Measurements from ENCODE around the gene MAPRE2. TPM values are rescaled to one million over a fixed set of nuclear protein-coding genes. Genes with fewer than 3 reads are reported as not detected.
"Not testable (repeated sequence)": the region's sequence is repeated elsewhere in the genome, so short reads cannot be mapped to it uniquely, and the experiment has no call there.

Gene MAPRE2
- total RNA-seq, 1 experiment from 2014 or later, result 14.8 TPM

DNA sequence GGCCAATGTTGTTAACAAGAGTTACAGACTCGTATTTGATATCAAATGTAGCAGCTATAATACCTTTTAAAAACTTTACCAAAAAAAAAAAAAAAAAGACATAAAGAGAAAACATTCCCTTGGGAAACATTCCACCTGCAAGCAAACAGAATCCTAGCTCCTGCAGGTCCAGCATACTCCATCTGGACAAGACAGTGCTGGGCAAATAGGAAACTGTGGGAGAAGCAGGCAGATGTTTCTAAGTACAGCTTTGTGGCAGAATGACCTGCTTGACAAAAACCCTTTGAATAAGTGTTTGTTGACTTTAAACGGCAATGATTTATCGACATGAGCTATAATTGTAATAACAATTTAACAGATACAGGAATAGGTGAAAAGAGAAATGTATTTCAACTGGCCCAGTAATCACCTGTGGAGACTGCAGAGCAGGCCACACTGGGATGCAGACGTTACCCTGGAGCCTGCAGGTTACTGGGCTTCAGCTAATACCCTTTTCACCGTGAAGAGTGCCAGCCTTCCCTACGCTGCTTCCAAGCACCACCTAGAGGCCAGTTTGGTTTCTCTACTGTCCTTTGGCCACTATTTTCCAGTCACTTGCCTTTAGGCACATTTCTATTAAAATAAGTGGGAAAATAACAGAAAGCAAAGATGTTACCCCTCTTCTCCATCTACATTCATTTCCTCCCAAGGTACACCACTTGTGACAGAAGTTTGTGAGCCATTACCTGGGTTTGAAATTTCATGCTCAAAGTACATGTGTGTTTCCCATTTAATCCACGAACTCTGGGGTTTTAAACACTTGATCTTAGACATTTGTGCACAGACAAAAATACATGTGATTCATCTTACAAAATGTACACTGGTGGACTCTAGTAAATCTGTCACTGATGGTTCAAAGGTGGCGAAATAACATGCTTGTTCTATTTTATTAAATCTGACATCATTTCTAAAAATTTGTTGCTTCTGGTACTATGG is 102.7 kb downstream of the MAPRE2 start:
- peak; percentile 40 for DNase-seq (ENCODE audit: low read depth)

DNA sequence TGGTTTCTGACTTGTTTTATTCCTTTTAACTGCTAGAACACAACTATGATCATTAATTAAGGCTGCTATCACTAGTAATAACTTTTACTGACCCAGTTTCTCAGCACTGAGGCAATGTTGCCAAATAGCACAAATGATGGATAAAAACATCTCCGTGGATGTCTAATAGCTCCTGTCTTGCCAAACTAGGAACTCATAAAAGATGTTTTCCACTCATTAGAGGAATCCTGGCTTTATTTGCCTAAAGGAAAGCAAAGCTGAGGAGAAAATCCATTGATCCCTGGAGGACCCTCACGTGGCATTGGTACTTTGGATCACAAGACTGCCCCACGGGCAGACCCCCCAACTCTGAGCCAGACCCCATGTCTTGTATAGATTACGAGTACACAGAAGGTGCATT is 103.5 kb downstream of the MAPRE2 start:
- DNase-seq (ENCODE audit: low read depth), result no peak

DNA sequence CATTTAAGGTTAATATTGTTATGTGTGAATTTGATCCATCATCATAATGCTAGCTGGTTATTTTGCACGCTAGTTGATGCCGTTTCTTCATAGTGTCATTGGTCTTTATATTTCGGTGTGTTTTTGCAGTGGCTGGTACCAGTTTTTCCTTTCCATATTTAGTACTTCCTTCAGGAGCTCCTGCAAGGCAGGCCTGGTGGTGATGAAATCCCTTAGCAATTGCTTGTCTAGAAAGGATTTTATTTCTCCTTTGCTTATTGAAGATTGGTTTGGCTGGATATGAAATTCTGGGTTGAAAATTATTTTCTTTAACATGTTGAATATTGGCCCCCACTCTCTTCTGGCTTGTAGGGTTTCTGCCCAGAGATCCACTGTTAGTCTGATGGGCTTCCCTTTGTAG is 109.0 kb downstream of the MAPRE2 start:
- not testable (repeated sequence) for DNase-seq (ENCODE audit: low read depth)

DNA sequence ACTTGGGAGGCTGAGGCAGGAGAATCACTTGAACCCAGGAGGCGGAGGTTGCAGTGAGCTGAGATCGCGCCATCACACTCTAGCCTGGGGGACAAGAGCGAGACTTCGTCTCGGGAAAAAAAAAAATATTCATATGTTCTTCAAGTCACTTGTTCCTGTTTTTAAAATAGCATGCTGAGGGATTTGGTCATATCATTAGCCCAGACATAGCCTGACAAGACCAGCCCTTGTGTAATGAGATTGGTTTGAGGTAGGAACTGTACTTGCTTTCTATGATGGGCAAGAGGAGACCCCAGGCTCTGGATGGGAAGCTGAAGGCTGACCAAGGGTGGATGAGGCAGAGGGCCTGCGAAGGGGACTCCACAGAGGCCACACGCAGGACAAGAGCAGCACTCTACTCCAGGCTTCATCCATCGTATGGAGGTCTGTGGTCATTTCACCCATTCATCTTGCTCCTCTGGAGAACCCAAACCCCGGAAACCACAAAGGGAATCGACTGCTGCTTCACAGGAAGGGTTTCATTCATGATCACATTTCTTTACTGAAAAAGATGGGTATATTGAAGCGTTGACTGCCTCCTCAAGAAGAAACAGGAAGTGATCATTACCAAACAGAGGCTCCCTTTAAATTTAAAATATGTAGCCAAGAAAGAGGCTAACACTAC is 112.5 kb downstream of the MAPRE2 start:
- peak; percentile 14 for DNase-seq (ENCODE audit: low read depth)

DNA sequence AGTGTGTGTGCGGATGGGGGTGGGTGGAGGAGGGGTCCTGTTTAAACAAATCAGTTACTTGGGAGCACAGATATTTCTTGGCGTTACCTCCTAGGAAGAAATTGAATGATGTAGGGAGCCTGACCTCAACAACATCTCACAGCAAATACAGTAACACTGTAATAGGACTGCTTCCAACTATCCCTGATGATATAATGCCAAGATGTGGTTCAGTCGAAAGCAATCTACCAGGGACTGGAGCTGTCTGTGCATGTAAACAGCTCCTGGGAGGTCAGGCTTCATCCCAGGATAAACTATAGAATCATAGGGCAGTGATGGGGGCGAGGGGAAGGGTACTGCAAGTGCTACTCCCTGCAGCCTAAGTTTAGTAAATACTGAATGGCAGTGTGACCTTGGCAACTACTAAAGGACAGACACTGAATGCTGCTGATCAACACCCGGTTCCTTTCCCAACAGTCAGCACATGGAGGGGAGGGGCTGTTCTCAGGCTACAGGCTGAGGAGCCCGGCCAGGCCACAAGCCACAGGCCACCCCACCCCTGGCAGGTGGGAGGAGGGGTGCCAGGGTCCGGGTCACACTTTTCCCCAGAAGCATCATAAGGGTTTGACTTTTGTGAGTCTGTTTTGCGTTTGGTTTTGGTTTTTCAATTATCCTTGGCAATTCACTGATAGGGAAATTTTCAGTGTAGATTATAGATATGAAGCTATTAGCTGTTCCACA is 114.3 kb downstream of the MAPRE2 start:
- no peak for DNase-seq (ENCODE audit: low read depth)

DNA sequence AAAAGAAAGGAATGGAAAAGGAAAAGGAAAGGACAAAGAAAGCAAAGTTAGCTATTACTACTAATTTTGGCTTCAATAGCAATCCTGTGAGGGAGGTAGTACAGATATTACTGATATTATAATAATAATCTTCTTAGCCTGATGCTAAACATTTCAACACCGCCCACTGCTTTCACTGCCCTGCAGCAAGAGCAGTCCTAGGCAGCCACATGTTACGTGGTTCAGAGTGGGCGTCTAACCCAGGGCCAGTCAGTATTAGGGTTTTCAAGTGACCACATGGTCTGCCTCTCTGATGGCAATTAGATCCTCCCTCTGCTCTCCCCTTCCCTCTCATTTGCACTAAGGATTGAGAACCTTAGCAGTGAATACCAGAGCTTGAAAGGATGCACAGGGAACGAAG is 116.0 kb downstream of the MAPRE2 start:
- no peak for DNase-seq (ENCODE audit: low read depth)

DNA sequence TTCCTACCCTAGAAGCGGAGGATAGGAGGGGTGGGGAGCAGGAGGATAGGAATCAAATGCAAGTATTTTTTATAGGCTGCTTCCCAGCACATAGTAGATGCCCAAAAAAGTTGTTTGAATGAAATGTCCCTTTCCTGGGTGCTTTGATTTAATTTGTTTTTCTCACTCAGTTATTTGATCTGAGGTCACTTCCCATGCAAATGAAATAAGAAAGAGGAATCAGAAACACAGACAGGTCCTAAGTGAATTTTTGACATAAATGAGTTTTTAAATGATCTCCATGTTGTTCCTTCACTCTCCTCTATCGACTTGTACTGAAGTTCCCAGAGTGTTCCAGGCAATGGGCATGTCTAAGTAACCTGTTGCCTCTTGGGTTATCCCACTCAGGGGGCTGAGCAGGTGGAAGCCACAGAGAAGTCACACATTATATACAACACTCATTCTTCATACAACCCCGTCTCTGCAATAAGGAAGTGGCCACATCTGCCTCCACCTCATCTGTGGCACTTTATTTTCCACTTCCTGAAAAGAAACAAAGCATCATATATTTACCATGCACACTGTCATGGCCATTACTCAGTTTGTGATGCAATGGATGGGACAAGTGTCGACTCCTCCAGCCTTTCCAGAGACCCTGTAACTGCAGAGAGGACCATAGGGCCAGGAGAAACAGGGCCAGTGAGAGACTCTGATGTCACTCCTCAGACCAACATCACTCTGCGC is 117.7 kb downstream of the MAPRE2 start:
- DNase-seq (ENCODE audit: low read depth), result no peak

DNA sequence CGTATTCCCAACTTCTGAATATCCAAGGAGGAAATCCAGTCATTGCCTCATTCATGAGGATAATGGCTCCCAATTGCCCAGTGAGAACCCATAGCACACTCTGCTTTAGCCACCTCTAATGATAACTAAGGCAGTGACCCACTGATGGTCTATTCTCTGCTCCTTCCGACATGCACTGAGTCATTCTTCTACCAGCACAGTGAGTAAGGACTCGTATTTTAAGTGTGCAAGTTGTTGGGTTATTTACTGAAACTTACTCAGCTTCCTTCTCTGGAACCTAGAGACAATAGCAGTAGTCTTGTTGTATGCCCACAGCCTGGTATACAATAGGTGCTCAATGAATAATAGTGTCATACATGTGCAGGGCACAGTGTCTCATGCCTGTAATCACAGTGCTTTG is 118.6 kb downstream of the MAPRE2 start:
- peak; percentile 52 for DNase-seq (ENCODE audit: low read depth)

DNA sequence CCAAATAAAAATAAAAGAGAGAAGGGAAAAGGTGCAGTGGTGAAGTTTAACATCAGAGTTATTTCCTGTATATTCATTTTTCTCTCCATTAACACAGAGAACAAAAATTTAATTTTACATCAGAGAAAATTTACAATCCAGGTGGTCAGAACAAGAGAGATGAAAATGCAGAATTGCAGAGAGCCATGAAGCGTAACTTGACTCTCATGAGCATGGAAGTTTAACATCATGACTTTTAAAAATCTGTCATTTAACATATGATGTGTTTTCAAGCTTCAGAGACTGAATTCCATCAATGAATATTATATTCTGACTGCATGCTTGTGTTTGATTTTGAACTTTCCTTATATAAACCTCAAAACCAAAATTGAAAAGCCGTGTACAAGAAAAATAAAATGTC is 120.3 kb downstream of the MAPRE2 start:
- no peak for DNase-seq (ENCODE audit: low read depth)

DNA sequence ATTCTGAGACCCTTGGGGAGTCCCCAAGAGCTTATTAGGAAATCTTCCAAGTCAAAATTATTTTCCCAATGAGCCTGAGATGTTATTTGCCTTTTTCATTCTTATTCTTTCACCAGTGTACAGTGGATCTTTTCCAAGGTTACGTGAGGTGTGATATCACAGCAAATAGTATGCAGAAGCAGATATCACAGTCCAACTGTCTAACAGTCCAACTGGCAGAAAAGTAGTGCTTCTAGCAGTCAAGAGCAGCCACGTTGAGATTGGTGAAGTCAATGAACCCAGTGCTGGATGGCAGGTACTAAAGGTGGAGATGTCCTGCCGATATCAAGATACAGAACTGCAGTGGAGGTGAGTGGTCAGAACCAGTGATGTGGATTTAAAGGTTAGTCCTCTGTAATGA is 120.7 kb downstream of the MAPRE2 start:
- DNase-seq (ENCODE audit: low read depth), result no peak

DNA sequence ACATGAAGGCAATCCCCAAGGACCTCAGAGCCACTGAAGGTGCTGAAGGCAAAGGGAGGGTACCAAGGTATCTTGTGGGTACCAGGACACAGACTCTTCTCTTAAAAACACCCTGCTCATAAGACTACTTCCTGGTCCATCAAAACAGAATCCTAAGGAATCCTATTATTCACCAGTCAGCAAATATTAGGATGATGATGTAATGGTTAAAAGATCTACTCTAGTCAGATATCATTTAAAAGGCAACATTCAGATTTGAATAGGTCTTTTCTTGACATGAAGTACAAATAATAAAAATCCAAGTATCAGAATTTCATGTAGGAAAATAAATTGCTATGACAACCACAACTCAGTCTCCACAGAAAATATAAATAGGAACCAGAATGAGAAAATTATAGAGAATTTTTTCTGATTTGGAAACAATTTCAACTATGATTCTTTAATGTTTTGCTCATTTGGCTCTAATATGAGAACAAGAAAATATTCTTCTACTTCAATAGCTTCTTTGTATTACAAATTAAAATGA is 121.9 kb downstream of the MAPRE2 start:
- DNase-seq (ENCODE audit: low read depth), result no peak

DNA sequence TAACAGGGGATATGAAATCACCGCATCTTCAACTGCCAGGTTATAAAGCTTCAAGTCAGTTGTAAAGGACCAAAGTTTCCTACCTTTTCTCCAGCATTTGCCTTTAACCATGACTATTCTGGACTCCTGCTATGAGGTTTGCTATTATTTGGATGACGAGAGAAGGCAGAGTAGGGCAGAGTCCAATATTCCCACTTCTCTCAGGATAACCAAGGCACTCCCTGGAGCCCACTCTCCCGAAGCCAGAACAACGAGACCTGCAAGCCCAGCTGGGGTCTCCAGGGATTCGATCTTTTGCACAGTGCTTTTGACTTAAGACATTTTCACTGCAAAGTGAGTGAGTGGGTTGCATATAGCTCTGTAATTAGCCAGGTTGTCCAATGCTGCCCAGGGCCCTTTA is 122.5 kb downstream of the MAPRE2 start:
- DNase-seq (ENCODE audit: low read depth), result no peak

DNA sequence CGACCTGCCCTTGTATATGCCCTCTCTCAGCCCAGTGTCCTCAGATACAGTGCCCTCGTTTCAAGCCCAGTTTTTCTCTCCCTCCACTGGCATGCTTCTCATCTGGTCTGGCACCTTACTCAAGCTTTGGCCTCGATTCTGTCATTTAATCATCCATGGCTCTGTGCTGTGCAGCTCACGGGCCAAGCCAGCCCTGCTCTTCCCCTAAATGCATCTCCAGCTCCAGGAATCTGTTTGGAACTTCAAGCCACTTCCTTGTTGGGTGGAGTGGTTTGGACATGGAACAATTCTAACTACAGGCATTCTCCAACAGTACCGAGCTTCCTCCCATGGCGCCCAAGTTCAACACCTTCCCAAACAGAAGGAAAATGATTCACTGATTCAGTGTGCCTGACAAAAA is 122.9 kb downstream of the MAPRE2 start:
- DNase-seq (ENCODE audit: low read depth), result no peak

DNA sequence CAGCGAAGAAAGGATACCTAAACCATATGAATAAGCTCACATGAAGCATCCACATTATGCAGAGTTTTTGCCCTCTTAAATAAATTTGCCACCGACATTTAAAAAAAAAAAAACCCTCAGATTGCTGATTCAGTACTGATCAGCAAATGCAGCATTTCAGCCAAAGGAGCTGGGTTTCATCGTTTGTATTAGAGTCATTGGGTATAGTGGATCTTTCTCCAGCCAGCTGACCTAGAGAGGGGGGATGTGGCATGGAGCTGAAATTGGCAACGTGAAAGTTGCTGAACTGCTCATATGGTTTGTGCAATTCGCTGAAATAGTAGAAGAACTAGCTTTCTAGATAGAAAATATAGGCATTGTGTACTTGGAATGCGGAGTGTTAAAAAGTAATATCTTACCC is 126.1 kb downstream of the MAPRE2 start:
- DNase-seq (ENCODE audit: low read depth), result no peak

DNA sequence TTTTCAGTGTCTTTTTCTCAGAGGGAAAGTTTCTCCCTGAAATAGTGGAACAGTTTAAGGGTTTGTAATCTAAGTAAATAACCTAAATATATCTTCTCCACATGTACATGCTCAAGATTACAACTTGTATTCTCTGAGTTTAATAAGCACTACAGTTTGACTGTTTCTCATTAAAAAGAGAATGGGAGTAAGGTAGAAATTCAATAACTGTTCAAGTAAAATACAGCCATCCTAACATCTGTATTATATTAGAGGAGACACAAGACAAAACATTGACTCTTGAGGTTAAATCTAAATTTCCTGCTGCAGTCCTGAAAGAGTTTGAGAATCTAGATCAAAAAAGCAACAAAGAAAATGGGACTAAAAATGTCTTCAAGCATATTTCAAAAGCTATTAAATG is 126.6 kb downstream of the MAPRE2 start:
- no peak for DNase-seq (ENCODE audit: low read depth)

DNA sequence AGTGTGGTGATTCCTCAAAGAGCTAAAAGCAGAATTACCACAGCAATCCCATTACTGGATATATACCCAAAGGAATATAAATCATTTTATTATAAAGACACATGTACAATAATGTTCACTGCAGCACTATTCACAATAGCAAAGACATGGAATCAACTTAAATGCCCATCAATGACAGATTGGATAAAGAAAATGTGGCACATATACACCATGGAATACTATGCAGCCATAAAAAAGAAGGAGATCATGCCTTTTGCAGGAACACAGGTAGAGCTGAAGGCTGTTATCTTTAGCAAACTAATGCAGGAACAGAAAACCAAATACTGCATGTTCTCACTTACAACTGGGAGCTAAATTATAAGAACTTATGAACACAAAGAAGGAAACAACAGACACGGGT is 129.1 kb downstream of the MAPRE2 start:
- not testable (repeated sequence) for DNase-seq (ENCODE audit: low read depth)

DNA sequence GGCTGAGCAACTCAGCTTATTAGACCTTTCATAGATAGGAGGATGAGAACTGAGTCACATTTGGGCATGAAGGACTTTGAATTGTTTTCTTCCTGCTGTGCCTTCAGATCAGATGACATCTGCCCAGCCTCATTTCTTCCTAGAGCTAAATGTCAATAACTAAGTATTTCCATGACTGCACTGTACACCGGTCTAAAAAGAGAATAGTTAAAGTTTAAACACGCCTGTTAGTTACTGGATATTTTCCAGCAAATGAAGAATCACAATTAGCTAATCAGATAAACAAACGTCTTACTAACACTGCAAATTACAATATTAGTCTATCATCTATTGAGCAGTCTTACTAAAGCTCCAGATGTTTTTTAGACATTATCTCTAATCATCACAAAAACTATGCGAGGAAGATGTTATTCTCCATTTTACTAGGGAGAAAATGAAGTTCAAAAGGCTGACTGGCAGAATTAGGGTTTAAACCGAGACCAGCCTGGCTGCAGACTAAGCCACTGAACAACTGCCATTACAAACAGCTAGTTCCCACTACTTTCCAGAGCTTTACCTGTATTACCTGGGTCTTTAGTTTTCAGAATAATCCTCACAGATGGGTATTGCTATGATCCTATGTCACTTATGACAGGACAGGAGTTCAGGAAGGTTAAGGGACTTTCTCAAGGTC is 130.2 kb downstream of the MAPRE2 start:
- no peak for DNase-seq (ENCODE audit: low read depth)

DNA sequence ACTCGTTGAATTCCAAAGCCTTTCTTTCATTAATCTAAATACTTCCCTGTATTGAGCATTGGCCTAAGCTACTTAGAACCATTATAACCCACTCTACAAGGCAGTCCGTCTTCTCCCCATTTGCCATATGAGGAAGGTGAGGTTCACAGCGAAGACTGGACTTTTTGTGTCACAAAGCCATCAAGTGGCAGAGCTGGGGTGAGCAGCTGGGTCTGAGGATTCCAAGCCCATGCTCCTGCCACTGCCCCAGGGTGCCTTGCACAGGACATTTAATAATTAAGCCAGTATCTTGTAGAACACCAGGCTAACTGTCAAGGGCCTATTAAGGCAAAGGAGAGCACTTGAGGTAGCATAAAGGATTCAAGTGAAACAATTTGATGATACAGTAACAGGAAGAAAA is 130.8 kb downstream of the MAPRE2 start:
- no peak for DNase-seq (ENCODE audit: low read depth)

DNA sequence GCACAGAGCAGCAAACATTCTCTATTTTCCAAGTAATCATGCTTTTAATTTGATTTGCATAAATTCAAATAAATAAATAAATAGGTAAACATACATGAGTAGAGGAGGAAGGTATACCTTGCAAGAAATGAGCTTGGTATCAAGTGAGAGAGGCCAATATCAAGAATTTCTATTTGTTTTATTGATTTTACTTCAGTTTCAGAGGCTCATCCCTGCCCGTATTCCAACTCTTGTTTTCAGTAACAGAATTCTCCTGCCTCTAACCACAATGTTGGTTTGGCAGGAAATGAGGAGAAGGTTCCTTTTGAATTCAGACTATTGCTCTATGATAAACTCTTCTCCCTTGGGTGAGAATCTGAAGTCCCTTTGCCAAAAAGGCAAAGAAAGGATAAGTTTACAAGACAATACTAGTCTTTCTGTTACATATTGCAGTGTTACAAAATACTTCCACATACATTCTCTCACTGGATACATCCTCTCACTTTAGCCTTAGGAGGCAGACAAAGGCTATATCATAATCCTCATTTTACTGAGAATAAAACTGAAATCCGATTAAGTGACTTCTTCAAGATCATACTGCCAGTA is 131.3 kb downstream of the MAPRE2 start:
- DNase-seq (ENCODE audit: low read depth), result no peak

DNA sequence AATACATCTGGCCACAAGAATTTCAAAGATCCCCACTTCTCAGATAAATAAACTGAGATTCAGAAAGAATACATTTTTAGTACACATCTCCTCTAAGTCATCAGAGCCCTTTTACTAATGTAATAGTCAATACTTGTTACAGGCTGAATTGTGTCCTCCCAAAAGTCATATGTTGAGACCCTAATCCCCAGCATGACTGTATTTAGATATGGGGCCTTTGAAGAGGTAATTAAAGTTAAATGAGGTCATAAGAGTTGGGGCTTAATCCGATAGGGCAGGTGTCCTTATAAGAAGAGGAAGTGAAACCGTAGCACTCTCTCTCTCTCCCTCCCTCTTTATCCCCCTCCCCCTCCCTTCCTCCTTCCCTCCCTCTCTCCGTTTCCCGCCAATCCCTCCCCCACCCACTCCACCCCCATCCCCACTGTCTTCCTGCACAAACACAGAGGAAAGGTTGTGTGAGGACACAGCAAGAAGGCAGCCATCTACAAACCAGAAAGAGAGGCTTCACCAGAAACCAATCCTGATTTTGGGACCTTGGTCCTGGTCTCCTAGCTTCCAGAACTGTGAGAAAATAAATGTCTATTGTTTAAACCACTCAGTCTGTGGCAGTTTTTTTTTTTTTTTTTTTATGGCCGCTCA is 133.0 kb downstream of the MAPRE2 start:
- no peak for DNase-seq (ENCODE audit: low read depth)
